GM12801 (cell line): ENCODE measurements around the gene FSTL4.

Experiments used
- CTCF ChIP-seq: IDR thresholded peaks from one replicate; pipeline ENCODE4 v1.5.1; 2011; ENCODE audit warnings: control low read depth; ENCODE audit not compliant: insufficient read length; ENCODE audit errors: extremely low read depth

Gene FSTL4

GRCh38 chr5:133554279-133554678, 58.1 kb downstream of the FSTL4 start:
- TF ChIP-seq CTCF = no peak

- no peak for TF ChIP-seq CTCF
Observed at GRCh38 chr5:133552925-133553525, 59.3 kb downstream of the FSTL4 start.

GRCh38 chr5:133546500-133546899, 65.8 kb downstream of the FSTL4 start:
- no peak for TF ChIP-seq CTCF

- no peak for TF ChIP-seq CTCF
Observed at GRCh38 chr5:133544346-133544745, 68.0 kb downstream of the FSTL4 start.

GRCh38 chr5:133539818-133540217, 72.5 kb downstream of the FSTL4 start:
- TF ChIP-seq CTCF = no peak

GRCh38 chr5:133538718-133539117, 73.6 kb downstream of the FSTL4 start:
- TF ChIP-seq CTCF = no peak

GRCh38 chr5:133534566-133534965, 77.8 kb downstream of the FSTL4 start:
- no peak for TF ChIP-seq CTCF

- no peak for TF ChIP-seq CTCF
Observed at GRCh38 chr5:133533541-133533940, 78.8 kb downstream of the FSTL4 start.
